Tibial nerve (tissue), 4 donors: ENCODE measurements around the gene OLFM3. TPM values are rescaled to one million over a fixed set of nuclear protein-coding genes. Genes with fewer than 3 reads are reported as not detected.

Experiments
- DNase-seq, 2 donors: peaks; one replicate each; pipeline ENCODE4 v3.0.0-alpha.2; 2019; ENCODE audit warnings: low spot score in 2 of 2
- H3K27ac ChIP-seq, 4 donors: fragments of 200-600 bp; sonication (generic) in 3 of 4; one replicate each; pipeline ENCODE4 v1.5.1; 2017 to 2019; ENCODE audit warnings: mild to moderate bottlenecking in 1 of 4
- H3K27me3 ChIP-seq, 2 donors: fragments of 200-600 bp; sonication (generic) in 1 of 2; one replicate each; pipeline versions ENCODE4 v1.5.1 to v1.6.0; 2017 to 2019
- H3K36me3 ChIP-seq, 3 donors: fragments of 200-600 bp; sonication (generic); one replicate each; pipeline ENCODE4 v1.5.1; 2018 to 2019
- H3K4me1 ChIP-seq, 4 donors: fragments of 200-600 bp; sonication (generic) in 3 of 4; one replicate each; pipeline ENCODE4 v1.5.1; 2017 to 2019
- H3K4me3 ChIP-seq, 4 donors: fragments of 200-600 bp; sonication (generic) in 3 of 4; one replicate each; pipeline ENCODE4 v1.5.1; 2017 to 2019; ENCODE audit warnings: mild to moderate bottlenecking in 1 of 4, moderate library complexity in 1 of 4
- H3K9me3 ChIP-seq, 4 donors: fragments of 200-600 bp; sonication (generic) in 3 of 4; one replicate each; pipeline ENCODE4 v1.5.1; 2017 to 2019
- CTCF ChIP-seq, 5 experiments: fragments of 200-600 bp in 3 of 5; fragments of 450-650 bp in 2 of 5; sonication (generic) in 3 of 5; IDR thresholded peaks; one replicate each; pipeline ENCODE4 v1.5.1; 2016 to 2019; ENCODE audit warnings: antibody characterized with exemption in 5 of 5, mild to moderate bottlenecking in 3 of 5, moderate library complexity in 2 of 5
- EP300 ChIP-seq, 2 donors: sonication (generic); formaldehyde crosslinking; IDR thresholded peaks; one replicate each; pipeline ENCODE4 v1.6.1; 2017; ENCODE audit warnings: antibody characterized with exemption in 2 of 2, mild to moderate bottlenecking in 1 of 2
- POLR2A ChIP-seq, 2 donors: fragments of 450-650 bp; IDR thresholded peaks; one replicate each; pipeline ENCODE4 v1.6.1; 2017; ENCODE audit warnings: antibody characterized with exemption in 2 of 2, mild to moderate bottlenecking in 2 of 2, moderate library complexity in 2 of 2
- WGBS, 2 donors: methylation state at CpG; one replicate each; pipeline ENCODE4 v1.1.5; 2018; 5-methylcytosine and 5-hydroxymethylcytosine counted together
- total RNA-seq, 4 donors: library from RNA; depleted of rRNA; stranded (reverse); fragments of >200 nt; gene quantifications; one replicate each; pipeline ENCODE4 v1.1.0, GENCODE V29; 2016

Gene OLFM3
- total RNA-seq, 4 donors from 2014 or later = not detected

- TF ChIP-seq CTCF (IDR thresholded peaks at IDR 0.05) (no peak), POLR2A (IDR thresholded peaks at IDR 0.05) (no peak), EP300 (IDR thresholded peaks at IDR 0.05) (no peak)
- WGBS, 2 donors = 75 to 81% methylated on average over 2 of the region's 2 CpGs
These were observed 5.3 kb upstream of the OLFM3 start for GRCh38 chr1:102002057-102002456.

GRCh38 chr1:101995984-101996745 lies 561 bp downstream of the OLFM3 start:
- peaks cover 0 to 10% (median 0%) of the 10 kb centered on the region in 4 donors for H3K4me1 ChIP-seq
- no peak overlapping the region for H3K27ac ChIP-seq
- H3K4me3 ChIP-seq = no peak overlapping the region
- peaks cover 0 to 13% of the 10 kb centered on the region in 2 donors for H3K27me3 ChIP-seq
- H3K9me3 ChIP-seq = no peaks in the 10 kb centered on the region
- H3K36me3 ChIP-seq = no peaks in the 10 kb centered on the region
- whole genome bisulfite sequencing, 2 donors = 5 to 6% methylated on average over 20 of the region's 20 CpGs
- no peak for TF ChIP-seq POLR2A (IDR thresholded peaks at IDR 0.05)
- TF ChIP-seq CTCF (IDR thresholded peaks at IDR 0.05) = no peak
- no peak for TF ChIP-seq EP300 (IDR thresholded peaks at IDR 0.05)
- DNase-seq = no peak

More at GRCh38 chr1:102002057-102002456, 5.3 kb upstream of the OLFM3 start:
- H3K27ac ChIP-seq = no peak overlapping the region
- DNase-seq = no peak
- H3K4me1 ChIP-seq = no peaks in the 10 kb centered on the region
- H3K27me3 ChIP-seq = peaks cover 0 to 2% of the 10 kb centered on the region in 2 donors
- no peaks in the 10 kb centered on the region for H3K9me3 ChIP-seq
- H3K4me3 ChIP-seq = no peak overlapping the region
- H3K36me3 ChIP-seq = no peaks in the 10 kb centered on the region

- H3K4me3 ChIP-seq = no peak overlapping the region
- H3K36me3 ChIP-seq = no peaks in the 10 kb centered on the region
- no peak overlapping the region for H3K27ac ChIP-seq
- TF ChIP-seq EP300 (IDR thresholded peaks at IDR 0.05) = no peak
- TF ChIP-seq CTCF (IDR thresholded peaks at IDR 0.05) = no peak
- TF ChIP-seq POLR2A (IDR thresholded peaks at IDR 0.05) = no peak
- no peaks in the 10 kb centered on the region for H3K9me3 ChIP-seq
- DNase-seq = no peak
- H3K4me1 ChIP-seq = peaks cover 0 to 10% (median 0%) of the 10 kb centered on the region in 4 donors
- H3K27me3 ChIP-seq = peaks cover 0 to 13% of the 10 kb centered on the region in 2 donors
- 55% methylated on average over 3 of the region's 3 CpGs for WGBS, 2 donors
These were observed 3.0 kb downstream of the OLFM3 start for GRCh38 chr1:101993710-101994109.

GRCh38 chr1:101992821-101993575 lies 3.7 kb downstream of the OLFM3 start:
- 70 to 74% methylated on average over 5 of the region's 5 CpGs for WGBS, 2 donors
- no peak for DNase-seq

GRCh38 chr1:101980974-101981373 lies 15.8 kb downstream of the OLFM3 start:
- Histone ChIP-seq H3K4me1 (no peaks in the 10 kb centered on the region), H3K9me3 (peaks cover 0 to 5% (median 0%) of the 10 kb centered on the region in 4 donors), H3K4me3 (no peak overlapping the region), H3K36me3 (no peaks in the 10 kb centered on the region), H3K27me3 (no peaks in the 10 kb centered on the region), H3K27ac (no peak overlapping the region)
- TF ChIP-seq POLR2A (IDR thresholded peaks at IDR 0.05) = no peak
- no peak for TF ChIP-seq CTCF (IDR thresholded peaks at IDR 0.05)
- WGBS, 2 donors = 45 to 50% methylated on average over 2 of the region's 2 CpGs
- DNase-seq = no peak

More at GRCh38 chr1:101992821-101993575, 3.7 kb downstream of the OLFM3 start:
- H3K4me3 ChIP-seq = no peak overlapping the region
- H3K36me3 ChIP-seq = no peaks in the 10 kb centered on the region
- peaks cover 0 to 13% of the 10 kb centered on the region in 2 donors for H3K27me3 ChIP-seq
- no peak overlapping the region for H3K27ac ChIP-seq
- peaks cover 0 to 10% (median 0%) of the 10 kb centered on the region in 4 donors for H3K4me1 ChIP-seq
- no peaks in the 10 kb centered on the region for H3K9me3 ChIP-seq
- TF ChIP-seq EP300 (IDR thresholded peaks at IDR 0.05) = no peak
